ENCODE measurements around the gene CBLN3. TPM values are rescaled to one million over a fixed set of nuclear protein-coding genes. Genes with fewer than 3 reads are reported as not detected.

The CBLN3 gene
- total and polyA plus RNA-seq, 2 donors (not counting 1 experiment from before 2014, with no cell fraction given), result 2.7 to 5.3 TPM

- H3K27ac ChIP-seq (ENCODE audit: insufficient read depth, low read length), result peak overlapping the region; percentile 21
- H3K36me3 ChIP-seq (ENCODE audit: control insufficient read depth, insufficient read depth, low read length), result peaks cover 32% of the 10 kb centered on the region
- no peaks in the 10 kb centered on the region for H3K9me3 ChIP-seq (ENCODE audit: control insufficient read depth, insufficient read depth, low read depth, low read length)
- no peak overlapping the region for H2AFZ ChIP-seq (ENCODE audit: low read length)
- H4K20me1 ChIP-seq (ENCODE audit: control insufficient read depth, extremely low read depth, insufficient read depth, low read length), result no peaks in the 10 kb centered on the region
- no peak for DNase-seq (ENCODE audit: low read depth in 2 of 2)
- TF ChIP-seq CTCF (conservative IDR thresholded peaks at IDR 0.05 in 1 of 2, IDR thresholded peaks at IDR 0.05 in 1 of 2; ENCODE audit: low read depth in 1 of 2, low read length in 2 of 2) (no peak), EZH2 (IDR thresholded peaks at IDR 0.05; ENCODE audit: low read length, missing control alignments) (no peak)
- no peaks in the 10 kb centered on the region for H3K27me3 ChIP-seq (ENCODE audit: control insufficient read depth, insufficient read depth, low read length)
- H3K79me2 ChIP-seq (ENCODE audit: control insufficient read depth, insufficient read depth, low read length), result peaks cover 9% of the 10 kb centered on the region
- peaks cover 4% of the 10 kb centered on the region for H3K4me1 ChIP-seq (ENCODE audit: control insufficient read depth, extremely low read depth, insufficient read depth, low read length)
- no peak overlapping the region for H3K4me2 ChIP-seq (ENCODE audit: extremely low read depth, insufficient read depth, low read length)
- no peak overlapping the region for H3K9ac ChIP-seq (ENCODE audit: insufficient read depth, low read length)
- H3K4me3 ChIP-seq (replicated peaks in 1 of 4; ENCODE audit: control extremely low read depth in 1 of 4, insufficient read depth in 1 of 4, low read depth in 3 of 4, low read length in 4 of 4), result no peak overlapping the region
These were observed 8.2 kb upstream of the CBLN3 start for GRCh38 chr14:24437736-24438067.

GRCh38 chr14:24437020-24437735, 7.7 kb upstream of the CBLN3 start:
- TF ChIP-seq CTCF (conservative IDR thresholded peaks at IDR 0.05 in 1 of 2, IDR thresholded peaks at IDR 0.05 in 1 of 2; ENCODE audit: low read depth in 1 of 2, low read length in 2 of 2) (no peak), EZH2 (IDR thresholded peaks at IDR 0.05; ENCODE audit: low read length, missing control alignments) (no peak)
- no peak overlapping the region for H3K4me3 ChIP-seq (replicated peaks in 1 of 4; ENCODE audit: control extremely low read depth in 1 of 4, insufficient read depth in 1 of 4, low read depth in 3 of 4, low read length in 4 of 4)
- H3K36me3 ChIP-seq (ENCODE audit: control insufficient read depth, insufficient read depth, low read length), result peaks cover 37% of the 10 kb centered on the region
- H3K4me1 ChIP-seq (ENCODE audit: control insufficient read depth, extremely low read depth, insufficient read depth, low read length), result peaks cover 7% of the 10 kb centered on the region
- H3K9ac ChIP-seq (ENCODE audit: insufficient read depth, low read length), result no peak overlapping the region
- no peaks in the 10 kb centered on the region for H3K27me3 ChIP-seq (ENCODE audit: control insufficient read depth, insufficient read depth, low read length)
- H3K27ac ChIP-seq (ENCODE audit: insufficient read depth, low read length), result peak overlapping the region; percentile 21
- no peaks in the 10 kb centered on the region for H3K9me3 ChIP-seq (ENCODE audit: control insufficient read depth, insufficient read depth, low read depth, low read length)
- no peak overlapping the region for H3K4me2 ChIP-seq (ENCODE audit: extremely low read depth, insufficient read depth, low read length)
- no peaks in the 10 kb centered on the region for H4K20me1 ChIP-seq (ENCODE audit: control insufficient read depth, extremely low read depth, insufficient read depth, low read length)
- no peak overlapping the region for H2AFZ ChIP-seq (ENCODE audit: low read length)
- DNase-seq (ENCODE audit: low read depth in 2 of 2), result no peak
- H3K79me2 ChIP-seq (ENCODE audit: control insufficient read depth, insufficient read depth, low read length), result peaks cover 13% of the 10 kb centered on the region

- Histone ChIP-seq H3K9me3 (ENCODE audit: control insufficient read depth, insufficient read depth, low read depth, low read length) (no peaks in the 10 kb centered on the region), H3K27ac (ENCODE audit: insufficient read depth, low read length) (no peak overlapping the region), H2AFZ (ENCODE audit: low read length) (no peak overlapping the region), H3K4me1 (ENCODE audit: control insufficient read depth, extremely low read depth, insufficient read depth, low read length) (peaks cover 11% of the 10 kb centered on the region), H3K36me3 (ENCODE audit: control insufficient read depth, insufficient read depth, low read length) (peaks cover 40% of the 10 kb centered on the region), H3K9ac (ENCODE audit: insufficient read depth, low read length) (no peak overlapping the region), H4K20me1 (ENCODE audit: control insufficient read depth, extremely low read depth, insufficient read depth, low read length) (no peaks in the 10 kb centered on the region), H3K79me2 (ENCODE audit: control insufficient read depth, insufficient read depth, low read length) (peaks cover 17% of the 10 kb centered on the region), H3K4me3 (replicated peaks in 1 of 4; ENCODE audit: control extremely low read depth in 1 of 4, insufficient read depth in 1 of 4, low read depth in 3 of 4, low read length in 4 of 4) (no peak overlapping the region), H3K27me3 (ENCODE audit: control insufficient read depth, insufficient read depth, low read length) (no peaks in the 10 kb centered on the region), H3K4me2 (ENCODE audit: extremely low read depth, insufficient read depth, low read length) (no peak overlapping the region)
- peak; percentile 61 to 87 for DNase-seq (ENCODE audit: low read depth in 2 of 2)
- no peak for TF ChIP-seq EZH2 (IDR thresholded peaks at IDR 0.05; ENCODE audit: low read length, missing control alignments)
- peak; percentile 80 to 83 for TF ChIP-seq CTCF (conservative IDR thresholded peaks at IDR 0.05 in 1 of 2, IDR thresholded peaks at IDR 0.05 in 1 of 2; ENCODE audit: low read depth in 1 of 2, low read length in 2 of 2)
These were observed 7.0 kb upstream of the CBLN3 start for GRCh38 chr14:24436355-24437019.

All from fibroblast of lung (primary cell).